Osteoblast (primary cell): ENCODE data around the gene ZRANB1. TPM values are rescaled to one million over a fixed set of nuclear protein-coding genes. Genes with fewer than 3 reads are reported as not detected.

Experiments used
- DNase-seq: peaks from one replicate; pipeline ENCODE4 v3.0.0; 2011; ENCODE audit warnings: low spot score, mixed read lengths; ENCODE audit not compliant: insufficient read length; ENCODE audit errors: missing footprints
- H2AFZ ChIP-seq: 2 replicates; pipeline ENCODE4 v1.6.0; 2011; ENCODE audit warnings: mild to moderate bottlenecking, low read length
- H3K27ac ChIP-seq: 2 replicates; pipeline ENCODE4 v1.5.1; 2011; ENCODE audit warnings: mild to moderate bottlenecking, low read depth, low read length, moderate library complexity
- H3K27me3 ChIP-seq: 2 replicates; pipeline ENCODE4 v1.6.0; 2012; ENCODE audit warnings: mild to moderate bottlenecking, control low read depth, inconsistent platforms, low read length, moderate library complexity; ENCODE audit not compliant: insufficient read depth
- H3K36me3 ChIP-seq: 2 replicates; pipeline ENCODE4 v1.5.1; 2011; ENCODE audit warnings: mild to moderate bottlenecking, low read length, control low read depth, moderate library complexity; ENCODE audit not compliant: insufficient read depth
- H3K4me1 ChIP-seq: 2 replicates; pipeline ENCODE4 v1.5.1; 2011; ENCODE audit warnings: mild to moderate bottlenecking, low read length, control low read depth, moderate library complexity; ENCODE audit not compliant: insufficient read depth
- H3K4me2 ChIP-seq: 2 replicates; pipeline ENCODE4 v1.6.0; 2011; ENCODE audit warnings: mild to moderate bottlenecking, low read length; ENCODE audit not compliant: insufficient read depth
- H3K4me3 ChIP-seq: fragments of 200-600 bp; sonication (generic); 3 replicates; pipeline ENCODE4 v1.5.1; 2012; ENCODE audit warnings: mild to moderate bottlenecking, low read length, inconsistent platforms; ENCODE audit not compliant: insufficient read depth
- H3K79me2 ChIP-seq: 2 replicates; pipeline ENCODE4 v1.6.0; 2012; ENCODE audit warnings: mild to moderate bottlenecking, low read length, control low read depth, inconsistent platforms; ENCODE audit not compliant: insufficient read depth
- H3K9me3 ChIP-seq: 2 replicates; pipeline ENCODE4 v1.5.1; 2011; ENCODE audit warnings: low read depth, low read length, control low read depth
- H4K20me1 ChIP-seq: 2 replicates; pipeline ENCODE4 v1.6.0; 2012; ENCODE audit warnings: mild to moderate bottlenecking, low read length, control low read depth; ENCODE audit not compliant: insufficient read depth
- total RNA-seq: library from RNA; depleted of rRNA; stranded (reverse); fragments of >200 nt; gene quantifications from 2 replicates; pipeline ENCODE4 v1.2.3, GENCODE V29; 2012
- TF ChIP-seq, protein P1 (sequence below): IDR thresholded peaks from 2 replicates; pipeline ENCODE4 v1.5.1; 2011; ENCODE audit warnings: mild to moderate bottlenecking, low read depth, low read length, moderate library complexity; ENCODE audit errors: extremely low read depth

ZRANB1 gene
- total RNA-seq, 1 donor, result 34.7 TPM

- peaks cover 17% of the 10 kb centered on the region for H4K20me1 ChIP-seq
- peaks cover 5% of the 10 kb centered on the region for H3K4me1 ChIP-seq
- peaks cover 68% of the 10 kb centered on the region for H3K36me3 ChIP-seq
- H3K27me3 ChIP-seq, result no peaks in the 10 kb centered on the region
- H2AFZ ChIP-seq, result no peak overlapping the region
- H3K4me3 ChIP-seq, result no peak overlapping the region
- H3K4me2 ChIP-seq, result no peak overlapping the region
- no peaks in the 10 kb centered on the region for H3K9me3 ChIP-seq
- no peak for DNase-seq
- H3K79me2 ChIP-seq, result peaks cover 5% of the 10 kb centered on the region
- TF ChIP-seq, protein P1, sequence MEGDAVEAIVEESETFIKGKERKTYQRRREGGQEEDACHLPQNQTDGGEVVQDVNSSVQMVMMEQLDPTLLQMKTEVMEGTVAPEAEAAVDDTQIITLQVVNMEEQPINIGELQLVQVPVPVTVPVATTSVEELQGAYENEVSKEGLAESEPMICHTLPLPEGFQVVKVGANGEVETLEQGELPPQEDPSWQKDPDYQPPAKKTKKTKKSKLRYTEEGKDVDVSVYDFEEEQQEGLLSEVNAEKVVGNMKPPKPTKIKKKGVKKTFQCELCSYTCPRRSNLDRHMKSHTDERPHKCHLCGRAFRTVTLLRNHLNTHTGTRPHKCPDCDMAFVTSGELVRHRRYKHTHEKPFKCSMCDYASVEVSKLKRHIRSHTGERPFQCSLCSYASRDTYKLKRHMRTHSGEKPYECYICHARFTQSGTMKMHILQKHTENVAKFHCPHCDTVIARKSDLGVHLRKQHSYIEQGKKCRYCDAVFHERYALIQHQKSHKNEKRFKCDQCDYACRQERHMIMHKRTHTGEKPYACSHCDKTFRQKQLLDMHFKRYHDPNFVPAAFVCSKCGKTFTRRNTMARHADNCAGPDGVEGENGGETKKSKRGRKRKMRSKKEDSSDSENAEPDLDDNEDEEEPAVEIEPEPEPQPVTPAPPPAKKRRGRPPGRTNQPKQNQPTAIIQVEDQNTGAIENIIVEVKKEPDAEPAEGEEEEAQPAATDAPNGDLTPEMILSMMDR, result no peak
- no peak overlapping the region for H3K27ac ChIP-seq
Measured at GRCh38 chr10:124989526-124989925, 47.6 kb downstream of the ZRANB1 start.

- H3K9me3 ChIP-seq, result no peaks in the 10 kb centered on the region
- H3K4me1 ChIP-seq, result peaks cover 5% of the 10 kb centered on the region
- no peak overlapping the region for H2AFZ ChIP-seq
- H3K79me2 ChIP-seq, result peaks cover 3% of the 10 kb centered on the region
- peaks cover 19% of the 10 kb centered on the region for H4K20me1 ChIP-seq
- DNase-seq, result no peak
- no peaks in the 10 kb centered on the region for H3K27me3 ChIP-seq
- H3K4me3 ChIP-seq, result no peak overlapping the region
- TF ChIP-seq, protein P1, result no peak
- peaks cover 66% of the 10 kb centered on the region for H3K36me3 ChIP-seq
- H3K27ac ChIP-seq, result no peak overlapping the region
- H3K4me2 ChIP-seq, result no peak overlapping the region
Measured at GRCh38 chr10:124990671-124991625, 49.0 kb downstream of the ZRANB1 start.

- no peak for DNase-seq
- peaks cover 64% of the 10 kb centered on the region for H3K36me3 ChIP-seq
- H3K27me3 ChIP-seq, result no peaks in the 10 kb centered on the region
- TF ChIP-seq, protein P1, result no peak
- H3K27ac ChIP-seq, result no peak overlapping the region
- no peak overlapping the region for H2AFZ ChIP-seq
- peaks cover 5% of the 10 kb centered on the region for H3K4me1 ChIP-seq
- no peak overlapping the region for H3K4me2 ChIP-seq
- no peak overlapping the region for H3K4me3 ChIP-seq
- no peaks in the 10 kb centered on the region for H3K79me2 ChIP-seq
- peaks cover 17% of the 10 kb centered on the region for H4K20me1 ChIP-seq
- no peaks in the 10 kb centered on the region for H3K9me3 ChIP-seq
Measured at GRCh38 chr10:124991835-124992234, 49.9 kb downstream of the ZRANB1 start.

DNA sequence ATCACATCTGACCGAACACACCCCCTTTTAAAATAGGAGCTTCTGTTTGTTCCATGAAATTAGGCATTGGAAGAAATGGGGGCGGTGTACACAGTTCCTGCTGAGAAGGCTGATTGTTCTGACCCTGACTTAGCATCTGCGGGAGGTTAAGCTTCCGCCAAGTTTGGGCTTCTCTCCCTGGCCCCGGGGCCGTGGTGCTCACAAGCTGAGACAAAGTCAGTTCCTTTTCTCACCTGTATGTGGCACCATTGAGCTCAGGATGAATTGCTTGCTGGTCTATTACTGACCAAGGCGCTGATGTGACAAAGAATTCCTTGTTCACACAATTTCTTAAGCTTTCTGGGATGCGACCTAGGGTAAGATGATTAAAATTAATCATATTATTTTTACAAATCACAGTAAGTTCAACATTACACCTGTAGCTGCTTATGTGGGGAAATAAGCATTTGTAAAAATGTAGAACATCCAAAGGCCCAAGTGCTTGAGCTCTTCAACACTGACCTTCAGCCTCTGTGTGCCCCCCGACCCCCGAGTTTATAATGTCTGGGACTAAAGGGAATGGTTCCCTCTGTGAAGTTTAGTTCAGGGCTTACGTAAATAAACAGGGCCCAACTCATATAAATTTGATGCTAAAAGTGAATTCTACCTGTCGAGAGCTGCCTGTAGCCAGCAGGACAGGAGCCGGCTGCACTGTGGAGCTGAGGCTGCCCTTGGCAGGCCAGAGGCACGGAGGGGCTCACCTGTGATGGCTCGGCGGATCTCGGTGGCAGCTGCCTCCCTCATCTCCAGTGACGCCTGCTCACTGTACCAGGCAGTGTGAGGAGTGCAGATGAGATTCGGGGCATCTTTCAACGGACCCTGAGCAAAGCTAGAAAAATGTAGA is 50.8 kb downstream of the ZRANB1 start:
- Histone ChIP-seq H3K27ac (no peak overlapping the region), H2AFZ (no peak overlapping the region), H3K79me2 (no peaks in the 10 kb centered on the region), H3K4me3 (no peak overlapping the region), H3K36me3 (peaks cover 66% of the 10 kb centered on the region), H3K4me1 (peaks cover 5% of the 10 kb centered on the region), H3K27me3 (no peaks in the 10 kb centered on the region), H4K20me1 (peaks cover 15% of the 10 kb centered on the region), H3K4me2 (no peak overlapping the region), H3K9me3 (no peaks in the 10 kb centered on the region)
- TF ChIP-seq, protein P1, result peak; percentile 67
- DNase-seq, result peak; percentile 77
